ENCODE measurements around the gene CITED2. TPM values are rescaled to one million over a fixed set of nuclear protein-coding genes. Genes with fewer than 3 reads are reported as not detected.

The CITED2 gene
- total RNA-seq, 1 donor from 2014 or later: 42.6 TPM

DNA sequence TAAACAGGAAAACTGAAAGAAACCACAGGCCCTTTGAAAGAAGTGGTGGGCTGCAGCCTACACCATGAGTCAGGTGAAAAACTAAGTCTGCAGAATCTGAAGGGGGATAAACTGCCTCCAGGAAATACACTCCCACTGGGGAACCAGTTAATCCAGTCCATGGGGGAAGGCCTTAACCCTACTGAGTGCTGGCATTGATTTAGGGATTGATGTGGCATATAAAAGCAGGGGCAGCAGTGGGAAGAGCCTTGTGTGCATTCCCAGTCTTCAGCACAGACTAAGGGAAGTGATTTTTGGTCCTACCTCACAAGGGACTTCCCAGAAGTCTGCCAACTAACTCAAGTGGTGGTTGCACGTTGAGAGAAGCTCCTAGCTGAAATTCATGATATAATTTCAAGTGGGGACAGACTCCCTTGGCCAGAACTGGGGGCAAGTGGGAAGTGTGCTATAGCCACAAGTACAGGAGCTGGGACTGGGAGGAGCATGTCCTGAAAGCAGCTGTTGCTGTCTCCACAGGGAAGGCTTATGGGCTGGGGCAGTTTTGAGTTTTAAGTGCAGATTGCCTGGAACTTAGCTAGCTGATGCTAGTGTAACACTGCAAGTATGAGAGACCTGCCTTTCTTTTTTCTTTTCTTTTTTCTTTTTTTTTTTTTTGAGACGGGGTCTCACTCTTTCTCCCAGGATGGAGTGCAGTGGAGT is 31.2 kb downstream of the CITED2 start:
- DNase-seq (ENCODE audit: low spot score, unreplicated experiment): no peak
- H3K36me3 Mint-ChIP-seq (ENCODE audit: insufficient read depth): no peaks in the 10 kb centered on the region

DNA sequence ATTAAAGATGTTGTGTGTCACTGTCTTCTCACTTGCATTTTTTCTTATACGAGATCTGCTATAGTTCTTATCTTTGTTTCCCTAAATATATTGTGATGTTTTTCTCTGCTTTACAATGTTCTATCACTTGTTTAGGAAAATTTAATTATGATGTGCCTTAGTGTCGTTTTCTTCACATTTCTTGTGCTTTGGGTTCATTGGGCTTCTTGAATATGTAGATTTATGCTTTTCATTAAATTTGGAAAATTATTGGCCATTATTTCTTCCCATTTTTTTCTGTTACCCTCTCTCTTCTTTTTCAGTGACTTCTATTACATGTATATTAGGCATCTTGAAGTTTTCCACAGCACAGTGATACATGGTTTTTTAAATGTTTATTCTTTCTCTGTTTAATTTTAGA is 33.4 kb downstream of the CITED2 start:
- Mint-ChIP-seq H3K4me1 (ENCODE audit: low read depth) (no peaks in the 10 kb centered on the region), H3K27ac (no peak overlapping the region), H3K9me3 (ENCODE audit: low read depth) (peaks cover 3% of the 10 kb centered on the region), H3K27me3 (no peaks in the 10 kb centered on the region), H3K36me3 (ENCODE audit: insufficient read depth) (no peaks in the 10 kb centered on the region), H3K4me3 (ENCODE audit: low read depth) (no peak overlapping the region)
- no peak for DNase-seq (ENCODE audit: low spot score, unreplicated experiment)
- no peak for TF ChIP-seq CTCF (IDR thresholded peaks at IDR 0.05; ENCODE audit: unreplicated experiment)

More for the DNA sequence above, 31.2 kb downstream of the CITED2 start:
- Mint-ChIP-seq H3K27ac (no peak overlapping the region), H3K9me3 (ENCODE audit: low read depth) (peaks cover 3% of the 10 kb centered on the region), H3K27me3 (no peaks in the 10 kb centered on the region), H3K4me3 (ENCODE audit: low read depth) (no peak overlapping the region), H3K4me1 (ENCODE audit: low read depth) (no peaks in the 10 kb centered on the region)
- no peak for TF ChIP-seq CTCF (IDR thresholded peaks at IDR 0.05; ENCODE audit: unreplicated experiment)

DNA sequence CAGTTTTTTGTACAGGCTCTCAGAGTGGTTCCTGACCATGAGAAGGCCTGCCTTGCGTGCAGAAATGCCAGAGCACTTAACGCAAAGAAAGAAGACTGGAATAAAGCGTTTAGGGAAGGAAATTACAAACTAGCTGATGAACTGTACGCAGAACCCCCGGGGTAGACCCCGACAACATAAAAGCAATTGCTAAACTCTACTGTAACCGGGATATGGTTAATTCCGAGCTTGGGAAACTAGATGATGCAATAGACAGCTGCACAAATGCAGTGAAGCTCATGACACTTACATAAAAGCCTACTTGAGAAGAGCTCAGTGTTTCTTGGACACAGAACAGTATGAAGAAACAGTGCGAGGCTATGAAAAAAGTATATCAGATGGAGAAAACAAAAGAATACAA is 35.7 kb downstream of the CITED2 start:
- TF ChIP-seq CTCF (IDR thresholded peaks at IDR 0.05; ENCODE audit: unreplicated experiment): no peak
- no peaks in the 10 kb centered on the region for H3K27me3 Mint-ChIP-seq
- H3K36me3 Mint-ChIP-seq (ENCODE audit: insufficient read depth): no peaks in the 10 kb centered on the region
- no peak for DNase-seq (ENCODE audit: low spot score, unreplicated experiment)
- H3K27ac Mint-ChIP-seq: no peak overlapping the region
- H3K9me3 Mint-ChIP-seq (ENCODE audit: low read depth): peaks cover 3% of the 10 kb centered on the region
- H3K4me3 Mint-ChIP-seq (ENCODE audit: low read depth): no peak overlapping the region
- H3K4me1 Mint-ChIP-seq (ENCODE audit: low read depth): no peaks in the 10 kb centered on the region

GRCh38 chr6:139337830-139338229 is 36.6 kb downstream of the CITED2 start:
- H3K4me3 Mint-ChIP-seq (ENCODE audit: low read depth): no peak overlapping the region
- TF ChIP-seq CTCF (IDR thresholded peaks at IDR 0.05; ENCODE audit: unreplicated experiment): no peak
- H3K27ac Mint-ChIP-seq: no peak overlapping the region
- no peak for DNase-seq (ENCODE audit: low spot score, unreplicated experiment)
- H3K27me3 Mint-ChIP-seq: no peaks in the 10 kb centered on the region
- peaks cover 3% of the 10 kb centered on the region for H3K9me3 Mint-ChIP-seq (ENCODE audit: low read depth)
- H3K4me1 Mint-ChIP-seq (ENCODE audit: low read depth): no peaks in the 10 kb centered on the region
- H3K36me3 Mint-ChIP-seq (ENCODE audit: insufficient read depth): no peaks in the 10 kb centered on the region

GRCh38 chr6:139337001-139337400 is 37.4 kb downstream of the CITED2 start:
- no peak overlapping the region for H3K4me3 Mint-ChIP-seq (ENCODE audit: low read depth)
- H3K27me3 Mint-ChIP-seq: no peaks in the 10 kb centered on the region
- H3K36me3 Mint-ChIP-seq (ENCODE audit: insufficient read depth): no peaks in the 10 kb centered on the region
- peaks cover 3% of the 10 kb centered on the region for H3K9me3 Mint-ChIP-seq (ENCODE audit: low read depth)
- no peak for DNase-seq (ENCODE audit: low spot score, unreplicated experiment)
- TF ChIP-seq CTCF (IDR thresholded peaks at IDR 0.05; ENCODE audit: unreplicated experiment): no peak
- H3K27ac Mint-ChIP-seq: no peak overlapping the region
- H3K4me1 Mint-ChIP-seq (ENCODE audit: low read depth): no peaks in the 10 kb centered on the region
